GM19438 (cell line): ENCODE data around the gene PRKRIP1.
A peak's percentile ranks its signal among the peaks of the same experiment; 100 is the strongest.
"Not testable (repeated sequence)": the region's sequence is repeated elsewhere in the genome, so short reads cannot be mapped to it uniquely, and the experiment has no call there.

Source experiments
- ATAC-seq: cut with Tn5 transposase; IDR thresholded peaks from one replicate; pipeline ENCODE4 v1.9.1; 2021; ENCODE audit warnings: low read depth; ENCODE audit not compliant: unreplicated experiment

PRKRIP1 gene

DNA sequence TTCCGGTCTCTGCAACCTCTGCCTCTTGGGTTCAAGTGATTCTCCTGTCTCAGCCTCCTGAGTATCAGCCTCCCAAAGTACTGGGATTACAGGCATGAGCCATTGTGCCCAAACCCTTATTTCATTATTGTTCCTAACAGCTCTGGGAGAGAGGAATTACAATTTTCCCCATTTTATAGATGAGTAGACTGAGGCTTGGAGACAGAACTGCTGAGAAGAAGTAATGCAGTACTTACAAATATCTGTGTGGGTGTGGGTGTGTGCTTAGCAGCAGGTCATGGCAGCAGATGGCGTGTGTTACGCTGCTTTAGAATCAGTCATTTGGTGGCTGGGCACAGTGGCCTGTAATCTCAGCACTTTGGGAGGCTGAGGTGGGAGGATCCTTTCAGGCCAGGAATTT is 7.4 kb downstream of the PRKRIP1 start:
- ATAC-seq: no peak

DNA sequence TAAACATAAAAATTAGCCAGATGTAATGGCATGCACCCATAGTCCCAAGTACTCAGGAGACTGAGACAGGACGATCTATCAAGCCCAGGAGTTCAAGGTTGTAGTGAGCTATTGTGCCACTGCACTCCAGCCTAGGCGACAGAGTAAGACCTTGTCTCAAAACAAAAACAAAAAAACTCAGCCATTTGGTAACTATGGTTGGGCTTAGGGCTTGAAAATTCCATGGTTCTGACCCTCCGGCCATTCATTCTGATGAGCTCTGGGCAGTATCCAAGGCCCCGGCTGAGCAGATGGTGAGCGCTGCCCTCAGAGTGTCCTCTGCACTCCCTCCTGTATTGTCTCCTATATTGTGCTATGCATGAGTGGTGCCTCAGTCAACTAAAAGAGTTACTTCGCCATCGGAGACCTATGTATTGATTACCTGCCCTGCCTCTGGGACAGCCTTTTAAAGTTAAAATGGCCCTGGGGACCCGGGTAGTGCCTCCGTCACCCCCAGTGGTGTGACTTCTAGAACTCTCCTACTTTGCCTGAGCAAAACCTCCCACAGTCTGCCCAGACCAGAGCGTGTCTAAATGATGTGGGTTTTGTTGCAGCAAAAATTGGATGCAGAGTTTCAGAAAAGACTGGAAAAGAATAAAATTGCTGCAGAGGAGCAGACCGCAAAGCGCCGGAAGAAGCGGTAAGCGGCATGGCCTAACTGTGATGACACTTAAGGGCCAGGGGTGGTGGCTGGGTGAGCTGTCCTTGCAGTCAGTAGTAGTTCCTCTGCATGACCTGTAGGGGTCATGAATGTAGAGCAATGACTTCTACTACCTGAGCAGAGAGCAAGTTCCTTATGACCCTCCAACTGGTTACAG is 8.1 kb downstream of the PRKRIP1 start:
- ATAC-seq: peak; percentile 76

DNA sequence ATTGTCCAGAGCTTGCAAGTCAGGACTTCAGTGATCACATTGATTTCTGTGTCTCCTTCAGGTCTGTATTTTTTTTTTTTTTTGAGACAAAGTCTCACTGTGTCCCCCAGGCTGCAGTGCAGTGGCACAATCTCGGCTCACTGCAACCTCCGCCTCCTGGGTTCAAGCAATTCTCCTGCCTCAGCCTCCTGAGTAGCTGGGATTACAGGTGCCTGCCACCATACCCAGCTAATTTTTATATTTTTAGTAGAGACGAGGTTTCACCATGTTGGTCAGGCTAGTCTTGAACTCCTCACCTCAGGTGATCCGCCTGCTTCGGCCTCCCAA is 8.7 kb downstream of the PRKRIP1 start:
- not testable (repeated sequence) for ATAC-seq

DNA sequence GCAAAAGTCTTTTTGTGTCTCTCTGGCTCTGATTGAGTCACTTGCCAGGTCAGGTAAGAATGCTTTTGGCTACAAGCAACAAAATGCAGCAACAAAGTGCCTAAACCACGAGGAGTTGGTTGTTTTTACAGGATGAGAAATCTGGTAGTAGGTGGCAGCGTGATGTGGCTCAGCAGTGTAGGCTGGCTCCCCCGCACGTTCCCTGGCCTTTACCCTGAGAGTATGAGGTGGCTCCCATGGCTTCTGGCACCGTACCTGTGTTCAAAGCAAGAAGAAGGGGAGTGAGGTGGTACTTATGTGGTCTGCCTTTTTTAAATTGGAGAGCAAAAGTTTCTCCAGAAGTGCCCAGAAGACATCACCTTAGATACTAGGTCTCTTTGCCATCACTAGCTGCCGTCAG is 11.7 kb downstream of the PRKRIP1 start:
- ATAC-seq: no peak

DNA sequence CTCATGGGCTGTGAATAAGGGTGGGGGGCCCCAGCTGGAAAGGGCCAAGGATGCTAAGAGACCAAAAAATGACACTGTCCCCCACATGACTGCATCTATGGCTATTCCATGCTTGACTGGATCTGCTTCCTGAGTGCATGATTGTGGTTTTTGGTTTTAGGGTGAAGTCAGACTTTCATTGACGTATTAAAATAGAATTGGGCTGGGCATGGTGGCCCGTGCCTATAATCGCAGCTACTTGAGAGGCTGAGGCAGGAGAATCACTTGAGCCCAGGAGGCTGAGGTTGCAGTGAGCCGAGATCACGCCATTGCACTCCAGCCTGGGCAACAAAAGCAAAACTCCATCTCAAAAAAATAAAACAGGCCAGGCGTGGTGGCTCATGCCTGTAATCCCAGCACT is 12.4 kb downstream of the PRKRIP1 start:
- not testable (repeated sequence) for ATAC-seq

- ATAC-seq: no peak
These were observed 13.2 kb downstream of the PRKRIP1 start for GRCh38 chr7:102409340-102409739.

DNA sequence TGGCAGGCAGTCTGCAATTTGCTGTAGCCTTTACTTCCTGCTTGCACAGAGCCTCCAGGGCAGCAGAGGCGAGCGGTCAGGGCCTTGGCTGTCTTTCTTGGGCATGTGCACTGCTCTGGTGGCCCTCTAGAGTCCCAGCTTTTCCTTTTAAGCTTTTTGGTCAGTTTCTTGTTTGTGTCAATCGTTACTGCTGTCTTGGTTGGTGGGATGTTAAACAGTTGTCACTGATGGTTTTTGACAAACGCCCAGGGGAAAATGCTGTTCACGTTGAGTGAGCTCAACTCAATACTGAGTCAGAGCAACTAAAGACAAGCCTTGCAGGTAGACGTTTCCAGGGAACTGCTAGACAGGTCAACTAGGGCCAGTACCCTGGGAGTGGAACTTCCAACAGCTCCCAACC is 14.0 kb downstream of the PRKRIP1 start:
- no peak for ATAC-seq

DNA sequence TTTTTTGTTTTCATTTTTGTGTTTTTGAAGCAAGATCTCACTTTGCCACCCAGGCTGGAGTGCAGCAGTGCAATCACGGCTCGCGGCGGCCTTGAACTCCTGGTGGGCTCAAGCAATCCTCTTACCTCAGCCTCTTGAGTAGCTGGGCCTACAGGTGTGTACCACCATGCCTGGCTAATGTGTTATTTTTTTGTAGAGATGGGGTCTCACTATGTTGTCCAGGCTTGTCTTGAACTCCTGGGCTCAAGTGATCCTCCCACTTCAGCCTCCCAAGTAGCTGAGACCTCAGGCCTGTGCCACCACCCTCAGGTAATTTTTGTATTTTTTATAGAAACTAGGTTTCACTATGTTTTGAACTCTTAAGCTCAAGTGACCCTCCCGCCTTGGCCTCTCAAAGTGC is 14.8 kb downstream of the PRKRIP1 start:
- no peak for ATAC-seq

GRCh38 chr7:102412548-102412947 is 16.4 kb downstream of the PRKRIP1 start:
- ATAC-seq: no peak

DNA sequence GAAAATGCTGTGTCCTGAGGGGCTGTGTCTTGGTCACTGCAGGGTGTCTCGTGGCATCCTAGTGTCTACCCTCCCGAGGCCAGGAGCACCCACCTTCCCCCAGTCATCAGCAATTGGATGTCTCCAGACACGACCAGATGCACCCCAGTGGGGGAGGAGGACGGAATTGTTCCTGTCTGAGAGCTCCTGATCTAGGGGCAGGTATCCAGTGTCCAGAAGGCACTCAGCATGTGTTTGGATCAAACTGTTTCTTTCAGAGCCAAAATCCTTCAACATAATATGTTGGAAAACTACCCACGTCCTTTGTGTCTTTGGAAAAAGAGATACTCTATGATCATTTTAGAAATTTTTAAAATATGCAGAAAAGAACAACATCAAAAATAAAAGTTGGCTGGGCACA is 16.9 kb downstream of the PRKRIP1 start:
- no peak for ATAC-seq

GRCh38 chr7:102413611-102414010 is 17.4 kb downstream of the PRKRIP1 start:
- ATAC-seq: no peak

- no peak for ATAC-seq
These were observed 19.6 kb downstream of the PRKRIP1 start for GRCh38 chr7:102415685-102416225.

DNA sequence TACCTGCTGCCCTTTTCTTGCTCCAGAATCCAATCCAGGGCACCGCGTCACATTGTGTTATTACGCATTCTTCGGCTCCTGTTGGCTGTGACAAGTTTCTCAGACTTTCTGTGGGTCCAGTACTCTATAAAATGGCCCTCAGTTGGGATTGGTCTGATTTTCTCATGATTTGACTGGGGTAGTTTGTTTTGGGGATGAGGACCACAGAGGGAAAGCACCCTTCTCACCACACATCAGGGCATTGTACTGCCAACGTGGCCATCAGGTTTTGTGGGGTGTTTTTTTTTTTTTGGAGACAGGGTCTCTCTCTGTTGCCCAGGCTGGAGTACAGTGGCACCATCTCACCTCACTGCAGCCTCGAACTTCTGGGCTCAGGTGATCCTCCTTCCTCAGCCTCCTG is 20.2 kb downstream of the PRKRIP1 start:
- no peak for ATAC-seq

DNA sequence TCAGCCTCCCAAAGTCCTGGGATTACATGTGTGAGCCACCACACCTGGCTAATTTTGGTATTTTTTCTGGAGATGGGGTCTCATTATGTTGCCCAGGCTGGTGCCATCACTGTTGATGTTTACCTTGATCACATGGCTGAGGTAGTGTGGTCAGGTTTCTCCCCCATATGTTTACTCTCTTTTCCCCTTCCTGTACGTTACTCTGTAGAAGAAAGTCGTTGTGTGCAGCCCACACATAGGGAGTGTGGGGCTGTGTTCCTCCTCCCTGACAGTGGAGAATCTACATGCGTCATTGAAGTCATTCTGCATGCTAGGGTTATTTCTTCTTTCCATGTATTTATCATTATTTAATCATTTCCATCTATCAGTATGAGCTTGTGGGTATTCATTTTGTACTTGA is 20.9 kb downstream of the PRKRIP1 start:
- no peak for ATAC-seq

GRCh38 chr7:102418592-102418991 is 22.4 kb downstream of the PRKRIP1 start:
- no peak for ATAC-seq

- no peak for ATAC-seq
These were observed 25.6 kb downstream of the PRKRIP1 start for GRCh38 chr7:102421706-102422240.

DNA sequence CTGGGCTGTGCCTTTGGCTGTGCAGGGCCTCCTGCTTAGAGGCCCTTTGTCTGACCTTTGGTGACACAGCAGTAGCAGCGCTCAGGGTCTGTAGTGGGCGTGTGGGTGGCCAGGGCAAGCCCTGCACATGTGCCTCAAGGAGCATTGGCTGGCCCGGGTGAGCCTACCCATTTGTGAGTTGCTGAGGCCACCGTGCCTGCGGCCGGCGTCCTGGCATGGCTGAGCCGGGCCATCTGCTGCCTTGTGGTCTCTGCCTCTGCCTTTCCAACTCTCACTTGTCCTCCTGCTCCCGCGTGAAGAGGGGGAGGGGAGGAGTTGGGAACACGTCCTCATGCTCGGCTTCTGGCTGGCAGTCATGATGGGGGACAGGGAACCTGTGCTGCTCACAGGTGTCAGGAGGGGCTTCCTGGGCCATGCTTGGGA is 28.0 kb downstream of the PRKRIP1 start:
- no peak for ATAC-seq

DNA sequence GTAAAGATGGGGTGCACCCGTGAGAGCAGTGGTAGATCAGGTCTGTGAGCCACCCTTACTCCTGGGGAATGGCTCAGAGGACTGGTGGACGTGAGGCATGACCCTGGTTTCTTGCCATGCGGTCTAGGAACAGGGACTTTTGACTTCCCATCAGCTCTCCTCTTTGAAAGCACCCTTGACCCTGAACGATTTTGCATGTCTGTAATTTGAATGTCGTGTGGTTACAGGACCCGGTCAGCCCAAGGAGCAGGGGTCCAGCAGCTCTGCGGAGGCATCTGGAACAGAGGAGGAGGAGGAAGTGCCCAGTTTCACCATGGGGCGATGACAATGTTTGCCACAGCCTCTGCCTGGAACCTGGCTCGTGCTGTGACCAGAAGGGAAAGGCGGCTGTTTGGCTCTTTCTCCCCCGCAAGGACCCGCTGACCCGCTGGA is 28.6 kb downstream of the PRKRIP1 start:
- ATAC-seq: no peak

DNA sequence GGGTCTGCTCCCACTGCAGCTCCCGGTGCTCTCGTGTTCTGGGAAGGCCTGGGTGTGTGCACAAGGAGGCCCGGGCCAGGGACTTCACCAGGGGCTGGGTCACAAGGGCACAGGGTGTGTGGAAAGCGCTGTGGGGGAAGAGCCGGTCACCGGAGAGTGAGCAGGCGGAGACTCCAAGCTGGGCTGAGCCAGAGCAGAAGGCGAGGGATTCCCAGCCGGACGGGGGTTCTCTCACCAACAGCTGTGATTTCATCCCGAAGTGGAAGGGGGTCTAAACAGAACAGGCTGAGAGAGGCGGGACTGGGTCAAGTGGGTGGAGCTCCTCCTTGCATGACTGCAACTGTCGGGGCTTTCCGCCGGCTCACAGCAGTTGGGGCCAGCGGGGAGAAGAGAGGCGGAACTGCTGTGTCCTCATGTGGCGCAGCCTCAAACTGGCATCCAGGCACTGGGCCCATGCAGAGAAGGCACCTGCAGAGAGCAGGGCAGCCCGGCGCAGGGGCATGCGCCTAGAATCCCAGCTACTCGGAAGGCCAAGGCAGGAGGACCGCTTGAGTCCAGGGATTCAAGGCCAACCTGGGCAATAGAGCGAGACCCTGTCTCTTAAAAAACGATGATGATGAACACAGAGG is 29.6 kb downstream of the PRKRIP1 start:
- ATAC-seq: peak; percentile 65

DNA sequence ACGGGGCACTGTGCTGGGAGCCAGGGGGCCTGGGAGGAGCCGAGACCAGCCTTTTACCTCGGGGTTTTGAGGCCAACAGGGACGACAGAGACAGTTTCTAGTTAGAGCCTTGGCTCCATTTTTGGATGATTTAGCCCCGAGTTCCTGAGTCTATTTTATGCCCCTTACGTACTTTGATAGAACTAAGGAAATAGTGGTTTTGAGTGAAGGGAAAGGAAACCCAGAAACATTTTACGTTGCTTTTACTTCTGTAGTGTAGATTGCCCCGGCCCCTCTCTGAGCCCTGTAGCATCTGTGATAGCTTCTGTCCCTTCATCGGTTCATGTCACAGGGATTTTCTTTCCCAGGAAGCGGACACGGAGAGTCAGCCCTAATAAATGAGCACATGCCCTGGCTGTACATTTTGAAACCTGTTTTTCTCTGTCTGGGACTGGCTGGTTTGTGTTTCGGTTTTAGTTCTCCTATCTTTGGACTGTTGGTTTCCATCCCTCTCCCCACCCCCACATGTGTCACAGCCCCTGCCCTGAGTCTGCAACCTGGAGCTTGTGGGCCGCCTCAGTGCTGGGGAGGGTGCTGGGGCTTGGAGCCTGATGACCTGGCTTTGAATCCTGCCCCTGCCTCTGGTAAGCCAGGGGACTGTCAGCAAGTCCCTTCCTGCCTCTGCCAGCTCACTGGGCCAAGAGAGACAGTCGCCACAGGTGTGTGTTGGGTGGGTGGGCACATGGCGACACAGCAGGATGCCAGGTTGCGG is 30.3 kb downstream of the PRKRIP1 start:
- ATAC-seq: peak; percentile 44

- no peak for ATAC-seq
These were observed 30.8 kb downstream of the PRKRIP1 start for GRCh38 chr7:102427019-102427405.
